Kidney capillary endothelial cell (primary cell): ENCODE data around the gene MAPK8IP1.

ENCODE experiments used
- DNase-seq: peaks from one replicate; pipeline ENCODE4 v3.0.0-alpha.2; 2018; ENCODE audit warnings: low spot score

Gene MAPK8IP1

DNA sequence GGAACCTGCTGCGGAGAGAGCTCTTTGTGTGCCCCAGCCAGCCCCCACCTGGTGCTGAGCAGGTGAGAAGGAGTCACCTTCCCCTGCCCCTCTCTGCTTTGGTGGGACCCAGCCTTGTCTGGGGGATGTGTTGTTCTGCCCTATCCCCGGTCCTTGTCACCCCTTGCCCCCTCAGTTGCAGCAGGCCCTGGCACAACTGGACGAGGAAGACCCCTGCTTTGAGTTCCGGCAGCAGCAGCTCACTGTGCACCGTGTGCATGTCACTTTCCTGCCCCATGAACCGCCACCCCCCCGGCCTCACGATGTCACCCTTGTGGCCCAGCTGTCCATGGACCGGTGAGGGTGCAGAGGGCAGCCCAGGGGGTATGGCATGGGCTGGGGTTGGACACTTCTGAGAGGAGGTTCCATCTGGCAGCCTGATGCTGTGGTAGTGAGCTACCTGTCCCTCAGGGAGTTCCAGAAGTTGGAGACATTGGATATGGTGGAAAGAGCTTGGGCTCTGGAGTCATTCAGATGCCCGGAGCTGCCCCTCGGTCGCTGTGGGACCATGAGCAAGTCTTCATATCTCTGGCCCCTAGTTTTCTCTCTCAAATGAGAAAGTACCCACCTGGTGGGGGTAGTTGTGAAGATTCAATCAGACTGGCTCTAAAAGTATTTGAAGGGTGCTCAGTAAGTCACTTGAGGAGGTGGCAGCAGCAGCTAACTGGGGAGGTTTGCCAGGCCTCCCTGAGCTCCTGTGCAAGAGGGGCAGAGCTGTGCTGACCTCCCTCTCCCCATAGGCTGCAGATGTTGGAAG lies 41.3 kb downstream of the MAPK8IP1 start:
- no peak for DNase-seq

DNA sequence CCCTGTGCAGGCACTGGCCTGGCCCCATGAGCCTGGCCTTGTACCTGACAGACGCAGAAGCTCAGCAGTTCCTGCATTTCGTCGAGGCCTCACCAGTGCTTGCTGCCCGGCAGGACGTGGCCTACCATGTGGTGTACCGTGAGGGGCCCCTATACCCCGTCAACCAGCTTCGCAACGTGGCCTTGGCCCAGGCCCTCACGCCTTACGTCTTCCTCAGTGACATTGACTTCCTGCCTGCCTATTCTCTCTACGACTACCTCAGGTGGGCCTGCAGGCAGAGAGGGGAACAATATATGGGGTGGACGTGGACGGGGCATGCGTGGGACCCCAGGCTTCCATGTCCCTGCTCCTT lies 41.9 kb downstream of the MAPK8IP1 start:
- DNase-seq: no peak

DNA sequence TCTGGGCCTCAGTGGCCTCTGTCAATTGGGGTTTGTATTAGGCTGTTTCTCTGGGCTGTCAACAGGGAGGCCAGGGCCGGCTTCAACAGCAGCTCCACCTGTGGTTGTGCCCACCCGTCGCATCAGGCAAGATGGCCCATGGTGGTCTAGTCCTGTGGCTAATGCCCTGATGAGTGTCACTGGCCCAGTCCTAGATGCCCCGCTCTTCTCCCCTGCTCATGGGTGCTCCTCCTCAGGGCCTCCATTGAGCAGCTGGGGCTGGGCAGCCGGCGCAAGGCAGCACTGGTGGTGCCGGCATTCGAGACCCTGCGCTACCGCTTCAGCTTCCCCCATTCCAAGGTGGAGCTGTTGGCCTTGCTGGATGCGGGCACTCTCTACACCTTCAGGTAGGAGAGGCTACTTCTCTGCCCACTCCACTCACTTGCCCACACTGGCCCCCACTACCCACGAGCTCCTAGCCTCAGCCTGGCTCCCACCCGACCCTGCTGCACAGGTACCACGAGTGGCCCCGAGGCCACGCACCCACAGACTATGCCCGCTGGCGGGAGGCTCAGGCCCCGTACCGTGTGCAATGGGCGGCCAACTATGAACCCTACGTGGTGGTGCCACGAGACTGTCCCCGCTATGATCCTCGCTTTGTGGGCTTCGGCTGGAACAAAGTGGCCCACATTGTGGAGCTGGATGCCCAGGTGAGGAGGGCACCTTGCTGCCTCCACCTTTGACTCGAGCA lies 42.4 kb downstream of the MAPK8IP1 start:
- DNase-seq: no peak

DNA sequence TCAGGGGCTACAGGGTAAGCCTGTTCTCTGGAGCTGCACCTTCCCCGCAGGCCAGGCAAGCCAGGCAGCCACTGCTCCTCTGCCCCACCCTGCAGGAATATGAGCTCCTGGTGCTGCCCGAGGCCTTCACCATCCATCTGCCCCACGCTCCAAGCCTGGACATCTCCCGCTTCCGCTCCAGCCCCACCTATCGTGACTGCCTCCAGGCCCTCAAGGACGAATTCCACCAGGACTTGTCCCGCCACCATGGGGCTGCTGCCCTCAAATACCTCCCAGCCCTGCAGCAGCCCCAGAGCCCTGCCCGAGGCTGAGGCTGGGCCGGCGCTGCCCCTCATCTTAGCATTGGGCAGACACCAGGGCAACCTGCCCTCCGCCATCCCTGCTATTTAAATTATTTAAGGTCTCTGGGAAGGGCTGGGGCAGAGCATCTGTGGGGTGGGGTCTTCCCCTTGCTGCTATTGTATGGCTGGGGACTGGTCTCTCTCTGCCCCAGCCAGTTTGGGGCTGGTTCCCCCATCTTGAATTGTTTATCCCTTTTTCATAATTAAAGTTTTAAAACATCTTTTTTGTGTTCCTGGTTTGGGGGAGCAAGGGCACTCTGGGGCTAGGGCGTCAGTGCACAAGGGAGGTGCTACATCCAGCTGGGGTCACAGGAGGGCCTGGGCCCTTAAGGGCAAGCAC lies 43.2 kb downstream of the MAPK8IP1 start:
- DNase-seq: no peak

DNA sequence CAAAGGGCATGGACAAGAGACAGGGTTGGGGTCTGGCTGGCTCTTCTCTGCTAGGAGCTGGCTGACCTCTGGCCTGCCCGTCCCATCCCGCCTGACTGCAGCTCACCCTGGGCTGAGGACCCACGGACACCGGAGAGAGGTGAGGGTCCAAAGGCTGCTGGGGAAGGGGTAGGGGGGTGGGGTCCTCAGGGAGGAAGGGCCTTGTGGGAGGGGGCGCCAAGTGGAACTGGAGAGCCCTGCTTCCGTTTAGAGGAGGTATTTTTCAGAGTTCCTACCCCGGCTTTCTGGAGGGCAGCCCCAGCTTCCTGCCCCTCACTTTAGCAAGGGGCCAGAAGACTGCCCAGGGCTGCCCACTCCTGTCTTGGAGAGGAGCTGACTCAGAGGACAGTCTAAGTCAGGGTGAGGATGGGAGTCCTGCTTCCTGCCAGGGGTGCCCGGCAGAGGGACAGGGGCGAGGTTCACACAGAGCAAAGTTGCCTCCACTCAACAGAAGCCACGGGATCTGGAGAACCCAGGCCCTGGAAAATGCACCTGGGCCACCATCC lies 44.1 kb downstream of the MAPK8IP1 start:
- no peak for DNase-seq

DNA sequence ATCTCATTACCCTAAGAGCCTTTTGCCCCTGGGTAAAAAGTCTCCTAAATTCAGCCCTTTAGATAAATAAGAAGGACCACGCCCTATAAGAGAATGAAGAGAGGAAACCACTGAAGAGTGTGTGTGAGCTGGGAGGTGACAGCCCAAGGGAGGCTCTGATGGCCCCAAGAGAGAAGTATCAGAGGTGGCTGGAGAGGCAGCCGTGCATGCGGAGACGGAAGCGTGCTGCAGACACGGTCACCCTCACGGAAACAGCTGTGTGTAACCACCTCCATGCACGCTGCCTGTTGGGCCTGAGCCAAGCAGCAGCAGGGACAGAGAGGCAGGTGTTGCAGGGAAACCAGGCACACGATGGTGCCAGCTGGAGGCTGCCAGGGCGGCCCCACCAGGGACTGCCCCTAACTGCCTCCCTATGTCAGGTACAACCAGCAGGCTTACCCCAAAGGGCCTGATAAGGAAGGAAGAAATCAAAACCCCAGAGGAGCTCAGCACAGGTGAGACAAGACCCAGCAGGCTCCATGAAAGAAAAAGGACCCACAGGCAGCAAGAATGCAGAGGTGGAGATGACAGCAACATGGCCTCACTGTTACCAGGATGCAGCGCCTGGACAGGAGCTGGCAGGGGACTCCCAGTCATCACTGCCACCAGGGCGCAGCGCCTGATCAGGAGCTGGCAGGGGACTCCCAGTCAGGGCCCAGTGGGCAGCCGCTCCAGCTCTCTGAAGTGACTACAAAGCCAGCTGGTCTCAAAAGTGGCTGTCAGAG lies 44.8 kb downstream of the MAPK8IP1 start:
- DNase-seq: no peak

DNA sequence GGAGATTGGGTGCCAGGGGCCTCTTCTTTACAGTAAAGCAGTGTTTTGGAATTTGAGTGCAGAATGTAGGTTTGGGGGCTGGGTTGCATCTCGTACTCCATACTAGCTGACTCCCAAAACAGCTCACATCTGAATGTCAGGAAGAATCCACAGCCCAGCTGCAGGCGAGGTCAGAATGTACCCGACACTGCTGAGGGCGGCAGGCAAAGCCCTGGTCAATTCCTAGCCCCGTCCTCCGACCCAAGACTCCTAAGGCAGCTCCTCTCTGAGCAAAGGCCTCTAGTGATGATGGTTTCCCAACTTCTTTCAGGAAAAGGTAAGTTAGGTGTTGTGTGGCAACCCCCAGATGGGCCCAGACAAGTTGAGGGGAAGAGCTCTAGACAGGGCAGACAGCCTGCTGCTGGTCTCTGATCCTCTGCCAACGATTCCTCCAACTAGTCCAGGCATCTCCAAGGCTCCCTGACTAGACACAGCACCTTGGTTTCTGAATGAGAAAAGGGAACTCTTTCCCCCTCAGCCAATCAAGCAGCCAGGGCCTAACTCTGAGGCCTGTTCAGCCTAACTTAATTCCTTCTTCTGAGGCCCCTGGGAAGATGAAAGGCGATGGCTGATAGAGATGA lies 45.6 kb downstream of the MAPK8IP1 start:
- DNase-seq: no peak

DNA sequence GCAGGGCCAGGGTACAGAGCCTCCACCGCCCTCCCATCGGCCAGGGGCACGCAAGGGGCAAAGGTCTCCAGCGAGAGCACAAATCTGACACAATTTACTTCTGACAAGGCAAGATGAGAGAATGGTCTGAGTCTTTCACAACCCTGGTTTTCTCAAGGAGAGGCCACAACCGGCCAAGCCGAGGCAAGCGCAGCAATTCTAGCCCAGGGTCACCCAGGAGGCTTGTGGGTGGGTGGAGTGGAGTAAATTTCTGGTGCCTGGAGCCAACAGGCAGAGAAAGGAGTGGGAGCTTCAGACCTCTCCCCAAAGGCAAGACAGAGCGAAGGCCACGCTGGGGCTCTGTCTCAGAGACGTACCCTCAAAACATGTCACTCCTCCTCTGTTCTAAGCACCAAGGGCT lies 46.3 kb downstream of the MAPK8IP1 start:
- no peak for DNase-seq

DNA sequence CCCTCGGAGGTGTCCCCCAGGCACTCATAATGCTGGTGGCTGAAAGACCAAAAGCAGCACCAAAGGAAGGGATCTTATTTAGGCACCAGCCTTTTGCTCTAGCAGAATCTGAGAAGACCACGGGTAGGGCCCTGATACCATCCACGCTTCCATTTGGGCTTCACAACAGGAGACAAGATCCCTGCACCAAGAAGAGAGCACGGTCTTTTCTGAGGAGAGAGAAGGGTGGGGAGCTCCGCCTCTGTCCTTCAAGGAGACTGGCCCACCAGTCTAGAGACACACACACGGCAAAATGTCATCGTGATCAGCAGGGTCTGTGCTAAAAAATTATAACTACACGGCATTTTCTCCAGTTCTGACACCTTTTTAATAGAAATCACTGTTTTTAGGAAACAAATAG lies 46.8 kb downstream of the MAPK8IP1 start:
- DNase-seq: no peak

DNA sequence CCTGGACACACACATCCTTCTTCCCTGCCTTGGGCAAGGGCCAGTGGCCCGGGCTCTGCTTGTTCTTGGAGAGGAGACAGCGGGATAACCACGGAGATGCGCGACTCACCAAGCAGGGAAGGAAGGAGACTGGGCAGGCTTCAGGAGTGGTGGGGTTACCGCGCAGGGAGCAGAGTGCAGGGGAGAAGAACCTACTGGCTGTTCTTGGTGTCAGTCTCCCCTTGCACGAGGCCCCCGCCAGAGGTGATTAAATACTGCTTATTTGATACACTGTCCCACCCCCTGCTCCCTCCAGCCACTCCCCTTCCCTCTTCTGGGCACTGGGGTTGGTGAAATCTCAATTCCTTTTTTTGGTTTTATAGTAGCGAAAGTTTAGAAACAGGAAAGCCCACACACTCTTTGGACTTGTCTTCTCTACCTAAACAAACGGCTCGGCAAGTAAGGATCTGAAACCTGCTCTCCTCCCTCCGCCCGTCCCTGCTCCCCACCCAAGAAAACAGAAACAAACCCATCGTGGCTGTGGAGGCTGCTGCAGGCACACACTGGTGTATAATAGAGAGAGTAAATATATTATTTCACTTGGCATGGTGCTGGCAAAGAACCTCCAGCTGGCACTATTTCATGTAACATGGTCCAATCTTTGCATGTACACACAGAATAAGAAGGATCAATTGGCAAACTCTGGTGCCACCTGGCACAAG lies 47.8 kb downstream of the MAPK8IP1 start:
- no peak for DNase-seq

DNA sequence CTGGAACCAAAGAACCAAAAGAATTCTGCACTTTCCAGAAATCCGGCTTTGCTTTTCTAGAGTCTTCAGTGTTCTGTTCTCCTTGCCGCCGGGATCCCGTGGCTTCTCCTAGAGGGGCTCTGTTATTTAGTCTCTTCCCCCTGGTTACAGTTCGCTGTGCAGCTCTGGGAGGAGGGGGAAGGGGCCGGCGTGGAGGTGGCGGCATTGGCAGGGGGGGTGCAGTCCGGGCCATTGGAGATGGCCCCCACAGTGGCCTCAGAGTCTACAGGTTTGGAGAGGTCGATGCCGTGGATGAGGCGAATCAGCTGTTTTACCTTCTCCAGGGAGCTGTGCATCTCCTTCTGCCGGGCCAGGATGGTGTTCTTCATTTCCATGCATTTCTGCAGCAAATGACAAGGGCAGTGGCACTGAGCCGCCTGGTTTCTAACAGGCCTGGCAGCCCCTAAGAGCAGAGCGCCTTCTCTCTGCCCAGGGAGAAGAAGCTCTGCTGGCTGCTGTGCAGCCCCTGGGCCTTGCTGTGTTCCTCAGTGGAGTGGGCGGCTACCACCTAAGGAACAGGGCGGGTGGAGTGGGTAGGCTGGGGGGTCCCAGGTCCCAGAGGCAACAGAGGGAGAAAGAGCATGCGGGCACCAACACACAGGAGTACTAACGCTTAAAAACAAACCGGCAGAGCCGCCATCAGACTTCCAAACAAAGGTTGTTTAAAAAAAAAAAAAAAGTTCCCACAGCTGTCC lies 48.6 kb downstream of the MAPK8IP1 start:
- DNase-seq: no peak

DNA sequence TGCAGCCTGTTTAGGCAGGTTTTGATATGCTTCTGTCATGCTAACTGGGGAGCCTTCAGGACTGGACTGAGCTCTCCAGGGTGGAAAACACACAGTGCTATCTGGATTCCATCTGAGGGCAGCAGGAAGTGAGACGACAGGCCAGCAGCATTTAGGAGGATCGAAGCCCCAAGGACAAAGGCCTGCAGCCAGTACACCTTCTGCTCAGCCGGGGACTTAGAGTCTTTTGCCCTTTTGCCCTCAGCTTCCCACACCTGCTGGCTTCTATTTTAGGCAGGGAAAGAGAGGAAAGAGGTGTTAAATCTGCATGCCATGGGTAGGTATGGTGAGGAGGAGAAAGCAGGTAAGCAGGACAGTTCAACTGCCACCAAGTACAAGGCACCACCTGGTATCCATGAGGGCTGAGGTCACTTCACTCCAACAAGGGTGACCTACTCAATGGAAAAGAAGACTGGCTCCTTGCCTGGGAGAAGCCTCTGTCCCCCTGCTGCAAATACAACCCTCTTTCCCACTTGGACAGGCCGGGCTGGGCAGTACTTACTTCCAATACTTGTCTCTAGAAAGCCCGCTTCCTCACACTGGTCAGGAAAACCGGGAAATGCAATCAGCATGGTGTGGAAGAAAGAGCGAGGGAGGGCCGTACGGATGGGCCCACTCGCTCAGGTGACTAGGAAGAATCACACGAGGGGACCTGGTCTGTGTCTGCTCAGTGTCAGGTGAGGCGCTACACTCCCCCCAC lies 49.3 kb downstream of the MAPK8IP1 start:
- DNase-seq: no peak

DNA sequence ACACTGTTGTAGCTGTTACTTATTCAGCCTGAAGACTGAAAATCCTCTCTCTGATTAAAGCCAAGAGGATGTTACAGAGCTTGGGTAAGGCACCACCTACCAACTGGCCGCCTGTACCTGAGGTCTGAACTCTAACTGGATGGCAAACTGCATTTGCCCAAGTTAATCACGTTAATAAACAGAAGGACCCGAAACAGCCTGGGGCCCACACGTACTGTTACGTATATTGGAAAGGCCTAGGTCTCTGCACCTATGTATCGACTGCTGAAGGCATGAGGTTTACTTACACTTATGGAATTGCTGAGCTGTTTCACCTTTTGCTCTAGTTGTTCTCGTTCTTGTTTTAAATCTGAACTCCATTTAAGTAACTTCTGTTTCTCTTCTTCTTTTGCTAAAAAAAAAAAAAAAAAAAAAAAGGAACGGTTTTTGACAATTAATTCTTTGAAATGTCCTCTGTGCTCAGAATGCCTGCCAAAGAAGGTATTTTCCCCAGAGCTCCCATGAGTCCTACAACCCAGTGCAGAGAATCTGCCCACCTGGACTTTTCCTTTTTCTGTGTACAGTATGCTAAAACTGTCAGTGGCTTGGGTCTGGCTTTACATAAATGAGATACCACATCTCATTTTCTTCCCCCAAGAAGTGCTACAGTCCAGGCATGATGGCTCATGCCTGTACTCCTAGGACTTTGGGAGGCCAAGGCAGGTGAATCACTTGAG lies 50.1 kb downstream of the MAPK8IP1 start:
- no peak for DNase-seq

DNA sequence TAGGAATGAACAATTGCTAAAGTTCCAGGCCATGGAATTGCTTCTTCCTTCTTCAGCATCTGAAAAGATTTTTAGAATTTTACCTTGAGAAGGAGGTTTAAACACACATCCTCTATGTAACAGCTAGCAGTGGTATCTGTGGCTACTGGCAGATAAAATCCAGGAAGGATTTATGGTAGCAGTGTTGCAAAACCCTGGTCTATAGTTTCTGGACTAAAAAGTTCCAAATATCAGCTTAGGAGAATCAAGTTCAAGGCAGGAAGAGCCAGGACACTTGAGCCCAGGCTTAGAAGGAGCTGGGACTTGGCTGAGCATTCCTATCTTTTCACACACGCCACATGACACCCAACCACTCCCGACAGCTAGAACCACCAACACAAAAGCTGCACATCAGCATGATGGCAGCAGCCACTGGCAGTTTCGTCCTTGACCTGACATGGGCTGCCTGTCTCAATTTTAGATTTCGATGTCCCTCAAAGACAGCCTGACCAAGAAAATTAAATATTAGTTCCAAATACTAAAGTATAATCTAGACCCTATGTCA lies 51.1 kb downstream of the MAPK8IP1 start:
- no peak for DNase-seq

DNA sequence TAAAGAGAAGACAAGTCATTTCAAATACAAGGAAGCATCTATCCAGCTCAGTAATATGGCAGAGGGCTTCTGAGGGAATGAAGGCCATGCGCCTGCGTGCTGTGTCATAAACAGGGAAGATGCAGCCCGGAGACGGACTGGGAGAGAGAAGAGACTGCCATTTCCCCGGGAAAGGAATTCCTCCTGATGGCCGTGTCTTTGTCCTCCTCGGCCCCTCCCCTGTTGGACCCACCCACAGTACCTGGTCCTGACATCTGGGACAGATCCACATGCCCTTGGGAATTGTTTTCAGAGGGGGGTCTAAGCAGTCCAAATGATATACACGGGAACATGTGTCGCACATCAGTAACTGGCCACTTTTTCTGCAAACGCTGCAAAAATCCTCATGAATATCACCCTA lies 52.5 kb downstream of the MAPK8IP1 start:
- DNase-seq: no peak

DNA sequence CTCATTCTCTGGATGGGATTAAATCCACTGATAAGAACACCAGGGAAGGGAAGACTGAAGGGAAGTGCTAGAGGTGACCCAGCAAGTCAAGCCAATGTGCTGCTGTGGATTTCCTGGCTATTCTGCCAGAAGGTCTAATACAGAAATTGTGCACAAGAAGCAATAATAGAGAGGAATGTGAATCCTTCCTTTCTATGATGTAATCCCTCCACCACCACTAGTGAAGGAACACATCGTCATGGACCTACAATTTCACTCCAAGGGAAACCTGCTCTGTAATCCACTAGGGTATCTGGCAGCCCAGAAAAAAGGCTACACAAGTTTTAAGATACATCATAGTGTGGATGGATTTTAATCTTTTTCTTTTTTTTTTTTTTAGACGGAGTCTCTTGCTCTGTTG lies 54.4 kb downstream of the MAPK8IP1 start:
- no peak for DNase-seq

DNA sequence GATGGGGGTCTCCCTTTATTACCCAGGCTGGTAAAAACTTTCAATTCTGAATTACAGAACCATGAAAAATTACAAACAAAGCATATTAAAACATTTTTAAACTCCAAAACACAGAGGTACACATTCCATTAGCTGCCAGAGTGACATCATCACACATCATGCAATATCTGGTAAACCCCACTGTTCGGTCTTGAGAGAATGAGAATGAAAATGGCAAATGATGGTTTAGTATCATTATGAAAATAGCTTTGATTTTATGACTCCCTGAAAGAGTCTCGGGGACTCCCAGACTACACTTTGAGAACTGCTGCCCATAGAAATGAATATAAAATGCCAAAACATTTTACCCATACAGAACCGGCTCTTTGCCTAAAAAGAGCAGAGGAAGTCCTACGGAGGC lies 55.8 kb downstream of the MAPK8IP1 start:
- no peak for DNase-seq

DNA sequence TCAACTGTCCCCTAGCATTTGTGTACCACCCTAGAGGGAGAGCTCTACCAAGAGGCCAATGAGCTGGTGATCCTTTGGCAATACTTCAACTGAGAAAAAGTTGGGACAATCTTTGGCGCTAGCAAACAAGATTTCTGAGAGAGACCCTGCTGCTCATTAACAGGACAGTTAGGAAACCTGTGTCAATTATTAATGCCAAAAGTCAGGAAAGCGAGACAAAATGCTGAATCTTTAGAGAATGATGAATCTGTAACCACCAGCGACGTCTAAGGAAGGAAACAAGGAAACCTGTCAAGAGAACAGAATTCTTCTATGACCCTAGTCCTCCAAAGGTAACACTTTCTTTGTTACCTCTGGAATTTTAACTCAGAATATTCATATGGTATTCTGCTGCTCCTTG lies 56.9 kb downstream of the MAPK8IP1 start:
- DNase-seq: no peak
